T follicular helper cell (primary cell): ENCODE data around the gene BCAP29.

Experiments used
- DNase-seq: peaks from one replicate; pipeline ENCODE4 v3.0.0-alpha.2; 2020; ENCODE audit warnings: low read depth

The BCAP29 gene

GRCh38 chr7:107582875-107583274 is 2.8 kb downstream of the BCAP29 start:
- no peak for DNase-seq

- DNase-seq, result no peak
Measured at GRCh38 chr7:107584716-107585115, 4.7 kb downstream of the BCAP29 start.

GRCh38 chr7:107588529-107589130 is 8.6 kb downstream of the BCAP29 start:
- no peak for DNase-seq

- no peak for DNase-seq
Measured at GRCh38 chr7:107591421-107591820, 11.4 kb downstream of the BCAP29 start.

- DNase-seq, result no peak
Measured at GRCh38 chr7:107592361-107593024, 12.4 kb downstream of the BCAP29 start.

GRCh38 chr7:107593025-107593410 is 13.0 kb downstream of the BCAP29 start:
- DNase-seq, result no peak

- DNase-seq, result no peak
Measured at GRCh38 chr7:107594961-107595737, 15.1 kb downstream of the BCAP29 start.

- no peak for DNase-seq
Measured at GRCh38 chr7:107596881-107597581, 17.0 kb downstream of the BCAP29 start.

- no peak for DNase-seq
Measured at GRCh38 chr7:107597582-107597916, 17.5 kb downstream of the BCAP29 start.

- DNase-seq, result no peak
Measured at GRCh38 chr7:107597953-107598352, 17.9 kb downstream of the BCAP29 start.

GRCh38 chr7:107599262-107599661 is 19.2 kb downstream of the BCAP29 start:
- DNase-seq, result no peak

GRCh38 chr7:107600816-107601215 is 20.8 kb downstream of the BCAP29 start:
- no peak for DNase-seq

- DNase-seq, result no peak
Measured at GRCh38 chr7:107605218-107605815, 25.3 kb downstream of the BCAP29 start.

GRCh38 chr7:107606303-107606702 is 26.3 kb downstream of the BCAP29 start:
- DNase-seq, result no peak

GRCh38 chr7:107609811-107610261 is 29.8 kb downstream of the BCAP29 start:
- DNase-seq, result no peak

GRCh38 chr7:107610323-107610722 is 30.3 kb downstream of the BCAP29 start:
- no peak for DNase-seq

- DNase-seq, result no peak
Measured at GRCh38 chr7:107613439-107613838, 33.4 kb downstream of the BCAP29 start.

GRCh38 chr7:107613948-107614347 is 33.9 kb downstream of the BCAP29 start:
- DNase-seq, result no peak

- no peak for DNase-seq
Measured at GRCh38 chr7:107614425-107614824, 34.4 kb downstream of the BCAP29 start.

GRCh38 chr7:107615910-107616680 is 36.0 kb downstream of the BCAP29 start:
- DNase-seq, result no peak

- no peak for DNase-seq
Measured at GRCh38 chr7:107622429-107622828, 42.4 kb downstream of the BCAP29 start.
